HG02642 (cell line): ENCODE data around the gene WFS1.

Experiments used
- ATAC-seq: cut with Tn5 transposase; IDR thresholded peaks from one replicate; pipeline ENCODE4 v1.9.1; 2021; ENCODE audit warnings: mild to moderate bottlenecking; ENCODE audit not compliant: unreplicated experiment, poor library complexity

The WFS1 gene

GRCh38 chr4:6277935-6278800 is 8.5 kb downstream of the WFS1 start:
- ATAC-seq: no peak

- peak; percentile 89 for ATAC-seq
Observed at GRCh38 chr4:6278801-6279197, 9.1 kb downstream of the WFS1 start.

- ATAC-seq: no peak
Observed at GRCh38 chr4:6279582-6280289, 10.1 kb downstream of the WFS1 start.

- no peak for ATAC-seq
Observed at GRCh38 chr4:6280365-6280996, 10.8 kb downstream of the WFS1 start.

- ATAC-seq: no peak
Observed at GRCh38 chr4:6281436-6282313, 12.0 kb downstream of the WFS1 start.

GRCh38 chr4:6282314-6282771 is 12.7 kb downstream of the WFS1 start:
- ATAC-seq: no peak

- no peak for ATAC-seq
Observed at GRCh38 chr4:6283282-6283681, 13.6 kb downstream of the WFS1 start.

- ATAC-seq: no peak
Observed at GRCh38 chr4:6287017-6287788, 17.6 kb downstream of the WFS1 start.

GRCh38 chr4:6288342-6288741 is 18.7 kb downstream of the WFS1 start:
- ATAC-seq: no peak

- ATAC-seq: no peak
Observed at GRCh38 chr4:6288871-6289270, 19.2 kb downstream of the WFS1 start.

- no peak for ATAC-seq
Observed at GRCh38 chr4:6290256-6290655, 20.6 kb downstream of the WFS1 start.

GRCh38 chr4:6290769-6291547 is 21.3 kb downstream of the WFS1 start:
- no peak for ATAC-seq

GRCh38 chr4:6291784-6292297 is 22.2 kb downstream of the WFS1 start:
- ATAC-seq: no peak

GRCh38 chr4:6292376-6293096 is 22.9 kb downstream of the WFS1 start:
- no peak for ATAC-seq

GRCh38 chr4:6293097-6293445 is 23.4 kb downstream of the WFS1 start:
- ATAC-seq: no peak

- no peak for ATAC-seq
Observed at GRCh38 chr4:6293661-6294060, 24.0 kb downstream of the WFS1 start.

GRCh38 chr4:6294705-6295421 is 25.2 kb downstream of the WFS1 start:
- no peak for ATAC-seq
